Fibroblast of skin of right quadriceps (primary cell): ENCODE measurements around the gene PPIL3.
A peak's percentile ranks its signal among the peaks of the same experiment; 100 is the strongest.
"Not testable (repeated sequence)": the region's sequence is repeated elsewhere in the genome, so short reads cannot be mapped to it uniquely, and the experiment has no call there.

Experiments
- DNase-seq: peaks from one replicate; pipeline ENCODE4 v3.0.0-alpha.2; 2013

The PPIL3 gene

GRCh38 chr2:200888704-200889625, at the start of gene PPIL3, which contains the start of gene NIF3L1:
Gene PPIL3, minus strand, starts transcription at chr2:200889077. Its CDS starts 1,462 bp downstream, at chr2:200887615.
Gene NIF3L1, plus strand, starts transcription at chr2:200889371. Its CDS starts 2,573 bp downstream, at chr2:200891944.
- peak; percentile 99 for DNase-seq

DNA sequence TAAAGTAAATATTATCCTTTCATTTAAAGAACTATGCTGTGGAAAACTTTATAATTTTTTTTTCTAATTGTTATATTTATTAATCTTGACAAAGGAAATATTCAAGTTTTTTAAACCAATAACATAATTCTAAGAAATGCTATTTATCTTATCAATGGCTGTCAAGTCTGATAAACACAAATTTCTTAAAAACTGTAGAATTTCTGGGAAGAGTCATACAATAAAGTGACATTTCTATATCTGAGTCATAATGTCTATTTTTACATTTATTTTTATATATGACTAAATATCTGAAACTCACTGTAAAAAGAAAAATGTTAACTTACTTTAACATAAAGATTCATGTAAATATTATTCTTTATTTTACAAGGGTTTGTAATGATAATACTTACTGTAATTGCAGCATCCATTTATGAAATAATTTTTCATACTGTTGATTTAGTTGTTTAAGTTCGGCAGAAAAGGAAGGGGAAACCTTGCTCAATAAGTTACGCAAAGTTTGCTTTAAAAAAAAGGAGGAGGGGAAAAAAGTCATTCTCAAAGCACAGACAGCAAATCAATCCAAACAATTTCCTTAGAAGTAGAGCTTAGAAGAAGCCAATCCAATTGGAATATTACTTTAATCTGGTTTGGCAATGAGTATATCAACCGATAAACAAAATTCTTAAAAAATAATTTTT, 42.2 kb upstream of the PPIL3 start:
- no peak for DNase-seq

- DNase-seq: no peak
Observed at GRCh38 chr2:200929334-200930249, 40.7 kb upstream of the PPIL3 start.

GRCh38 chr2:200922439-200922838, 33.6 kb upstream of the PPIL3 start:
- no peak for DNase-seq

GRCh38 chr2:200913654-200914053, 24.8 kb upstream of the PPIL3 start:
- peak; percentile 70 for DNase-seq

- DNase-seq: no peak
Observed at GRCh38 chr2:200909958-200910357, 21.1 kb upstream of the PPIL3 start.

GRCh38 chr2:200905618-200906296, 16.9 kb upstream of the PPIL3 start:
- peak; percentile 52 for DNase-seq

- DNase-seq: peak; percentile 84
Observed at GRCh38 chr2:200901459-200902072, 12.7 kb upstream of the PPIL3 start.

DNA sequence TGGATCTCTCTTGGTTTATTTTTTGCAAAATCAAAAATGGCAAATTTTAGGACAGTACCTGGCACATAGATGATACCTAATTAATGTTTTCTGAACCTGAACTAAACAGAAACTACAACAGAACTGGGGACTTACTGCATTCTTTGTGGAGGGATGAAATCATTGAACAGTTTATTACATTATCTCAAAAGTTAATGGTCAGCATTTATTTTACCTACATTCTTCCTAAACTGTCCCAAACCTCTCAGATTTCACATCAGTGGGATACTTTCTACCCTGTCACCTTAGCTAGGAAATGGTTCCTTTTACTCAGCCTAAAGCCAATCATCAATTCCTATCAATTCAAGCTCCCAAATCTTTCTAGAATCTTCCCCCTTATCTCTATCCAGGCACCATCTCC, 10.6 kb upstream of the PPIL3 start:
- DNase-seq: no peak

DNA sequence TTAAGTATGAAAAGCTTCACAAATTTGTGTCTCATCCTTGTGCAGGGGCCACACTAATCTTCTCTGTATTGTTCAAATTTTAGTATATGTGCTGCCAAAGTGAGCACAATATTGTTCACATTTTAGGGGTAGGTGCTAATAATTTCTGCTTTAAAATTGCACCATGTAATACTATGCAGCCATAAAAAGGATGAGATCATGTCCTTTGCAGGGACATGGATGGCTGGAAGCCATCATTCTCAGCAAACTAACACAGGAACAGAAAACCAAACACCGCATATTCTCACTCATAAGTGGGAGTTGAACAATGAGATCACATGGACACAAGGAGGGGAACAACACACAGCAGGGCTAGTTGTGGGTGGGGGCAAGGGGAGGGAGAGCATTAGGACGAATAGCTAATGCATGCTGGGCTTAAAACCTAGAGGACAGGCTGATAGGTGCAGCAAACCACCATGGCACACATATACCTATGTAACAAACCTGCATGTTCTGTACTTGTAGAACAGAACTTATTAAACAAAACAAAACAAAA, 7.1 kb downstream of the PPIL3 start:
- not testable (repeated sequence) for DNase-seq

DNA sequence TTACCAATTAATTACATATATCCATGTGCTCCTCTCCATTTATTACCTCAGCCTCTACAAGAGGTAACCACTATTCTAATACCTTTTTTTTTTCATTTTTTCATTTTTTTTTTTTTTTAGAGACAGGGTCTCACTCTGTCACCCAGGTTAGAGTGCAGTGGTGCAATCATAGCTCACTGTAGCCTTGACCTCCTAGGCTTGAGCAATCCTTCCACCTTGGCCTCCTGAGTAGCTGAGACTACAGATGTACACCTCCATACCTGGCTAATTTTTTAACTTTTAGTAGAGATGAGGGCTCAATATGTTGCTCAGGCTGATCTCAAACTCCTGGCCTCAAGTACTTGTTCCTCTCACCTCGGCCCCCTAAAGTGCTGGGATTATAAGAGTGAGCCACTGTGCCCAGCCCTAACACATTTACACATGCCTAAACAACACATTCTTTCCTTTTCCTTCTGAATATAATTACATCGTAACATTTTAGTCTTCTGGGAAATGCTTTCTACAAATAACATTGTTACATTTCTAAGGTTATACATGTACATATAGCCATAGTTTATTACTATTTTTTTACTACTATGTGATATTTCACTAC, 10.5 kb downstream of the PPIL3 start:
- DNase-seq: no peak

- no peak for DNase-seq
Observed at GRCh38 chr2:200877443-200877842, 11.4 kb downstream of the PPIL3 start.

- no peak for DNase-seq
Observed at GRCh38 chr2:200873560-200873959, 15.3 kb downstream of the PPIL3 start.

GRCh38 chr2:200871151-200871550, 17.7 kb downstream of the PPIL3 start:
- peak; percentile 26 for DNase-seq

GRCh38 chr2:200869014-200869413, 19.9 kb downstream of the PPIL3 start:
- DNase-seq: no peak

DNA sequence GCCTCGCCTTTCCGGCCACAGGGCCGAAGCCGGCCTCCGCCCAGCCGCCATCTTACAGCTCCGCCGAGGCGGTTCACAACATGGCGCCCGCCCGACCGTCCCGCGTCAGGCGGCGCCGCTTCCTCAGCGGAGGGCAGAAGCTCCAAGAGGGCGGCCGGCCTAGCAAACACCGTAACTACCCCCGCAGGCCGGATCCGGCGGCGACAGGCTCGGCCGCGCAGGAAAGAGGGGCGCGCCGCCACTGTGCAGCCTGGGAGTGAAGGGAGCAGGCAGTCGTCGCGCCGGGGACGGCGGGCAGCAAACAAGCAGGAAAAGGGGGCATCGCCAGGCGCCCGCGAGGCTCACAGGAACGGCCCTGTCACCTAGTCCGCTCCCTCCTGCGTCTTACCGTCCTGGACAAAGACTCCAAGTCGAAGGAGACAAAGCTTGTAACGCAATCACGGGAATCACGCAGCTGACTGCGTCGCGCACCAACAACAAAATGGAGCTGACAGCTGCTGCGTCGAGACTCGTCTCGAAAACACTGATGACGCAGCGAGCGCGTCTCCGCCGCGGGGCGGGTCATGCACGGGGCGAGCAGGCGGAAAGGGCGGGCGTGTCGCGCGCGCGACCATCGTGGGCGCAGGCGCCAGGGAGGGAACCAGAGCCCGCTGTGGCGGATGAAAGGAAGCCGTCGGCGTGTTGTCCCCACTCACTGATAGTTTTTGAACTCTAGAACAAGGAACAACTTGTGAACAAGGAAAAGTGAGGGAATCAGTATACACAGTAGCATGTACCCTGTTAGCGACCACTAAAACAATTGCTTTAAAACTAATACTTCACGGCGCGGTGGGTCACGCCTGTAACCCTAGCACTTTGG, 24.5 kb downstream of the PPIL3 start, which contains the start of gene CLK1:
Gene CLK1 (minus strand): TSS at position 483 of the 859 bp plus-strand sequence. CDS start 2,796 bp downstream, outside the sequence.
- DNase-seq: peak; percentile 92

- DNase-seq: no peak
Observed at GRCh38 chr2:200863782-200864175, 25.1 kb downstream of the PPIL3 start.

- peak; percentile 64 for DNase-seq
Observed at GRCh38 chr2:200862532-200863000, 26.3 kb downstream of the PPIL3 start.

DNA sequence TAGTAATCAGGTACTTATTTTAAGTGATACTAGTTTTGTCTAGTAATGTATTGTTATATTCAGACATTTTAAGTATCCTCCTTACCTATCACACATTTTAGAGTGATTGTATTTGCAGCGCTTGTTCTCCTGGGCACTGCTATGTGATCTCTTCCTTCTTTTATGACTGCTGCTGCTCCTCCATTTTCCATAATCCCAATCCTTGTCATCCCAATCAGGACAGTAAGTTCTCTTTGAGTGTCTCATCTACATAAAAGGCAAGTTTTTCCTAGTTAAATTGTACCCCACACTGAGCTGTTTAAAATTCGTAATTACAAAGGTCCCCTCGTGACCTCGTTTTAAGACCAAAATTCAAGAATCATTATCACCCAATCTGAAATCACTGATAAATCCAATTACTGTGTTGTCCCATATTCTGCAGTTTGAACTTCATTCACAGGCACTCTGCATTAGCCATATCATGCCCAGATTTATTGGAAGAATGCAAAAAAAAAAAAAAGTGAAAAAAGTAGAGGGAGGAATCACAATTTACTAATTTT, 27.2 kb downstream of the PPIL3 start:
- no peak for DNase-seq
